Posterior cingulate gyrus (tissue), 11 donors: ENCODE results near the gene TP53I13.

Experiments
- DNase-seq, 10 donors: peaks; one replicate each; pipeline versions ENCODE4 v3.0.0 to v3.0.0-alpha.2; 2020 to 2021; ENCODE audit warnings: mixed read lengths in 3 of 10
- intact Hi-C: fragments of 100-400 bp; cut with DNase I; formaldehyde crosslinking; loops from one replicate; pipeline ENCODE4 v1.15.1; 2023

Gene TP53I13

GRCh38 chr17:29612404-29613280, 44.1 kb downstream of the TP53I13 start:
- intact Hi-C loops = loop anchor here (1.0 kb wide), 2 partner anchors 19 to 32 kb away; partner anchors contain the start of gene ANKRD13B
- DNase-seq = peak in 1 of 10 donors; percentile 87

GRCh38 chr17:29613352-29613837, 44.9 kb downstream of the TP53I13 start:
- peak; percentile 90 to 99 (median 94) for DNase-seq
- intact Hi-C loops = loop anchor here (1.0 kb wide), 2 partner anchors 20 to 33 kb away; partner anchors contain the start of gene ANKRD13B

- intact Hi-C loops = loop anchor here (1.0 kb wide), 2 partner anchors 21 to 34 kb away; partner anchors contain the start of gene ANKRD13B
Observed at GRCh38 chr17:29613856-29614255, 45.4 kb downstream of the TP53I13 start.

GRCh38 chr17:29614349-29615047, 46.0 kb downstream of the TP53I13 start:
- intact Hi-C loops = no loop called here
- DNase-seq = peak in 2 of 10 donors; percentile 37 to 90

More at GRCh38 chr17:29613856-29614255, 45.4 kb downstream of the TP53I13 start:
- DNase-seq = no peak

- DNase-seq = peak in 7 of 10 donors; percentile 40 to 92 (median 63)
- intact Hi-C loops = no loop called here
Observed at GRCh38 chr17:29615048-29615385, 46.5 kb downstream of the TP53I13 start.

- peak; percentile 85 to 99 (median 94) for DNase-seq
Observed at GRCh38 chr17:29615492-29616299, 47.2 kb downstream of the TP53I13 start.

GRCh38 chr17:29616300-29617048, 48.0 kb downstream of the TP53I13 start:
- intact Hi-C loops = no loop called here
- peak in 1 of 10 donors; percentile 85 for DNase-seq

More at GRCh38 chr17:29615492-29616299, 47.2 kb downstream of the TP53I13 start:
- intact Hi-C loops = no loop called here

- peak; percentile 77 to 98 (median 87) for DNase-seq
- intact Hi-C loops = no loop called here
Observed at GRCh38 chr17:29617125-29617480, 48.6 kb downstream of the TP53I13 start.

GRCh38 chr17:29617481-29618271, 49.2 kb downstream of the TP53I13 start:
- intact Hi-C loops = no loop called here
- DNase-seq = peak in 9 of 10 donors; percentile 68 to 97 (median 77)

GRCh38 chr17:29618272-29619065, 50.0 kb downstream of the TP53I13 start:
- peak in 1 of 10 donors; percentile 76 for DNase-seq
- intact Hi-C loops = no loop called here

- intact Hi-C loops = no loop called here
- DNase-seq = peak in 1 of 10 donors; percentile 90
Observed at GRCh38 chr17:29619251-29619650, 50.8 kb downstream of the TP53I13 start.

GRCh38 chr17:29620271-29620670, 51.8 kb downstream of the TP53I13 start:
- DNase-seq = peak in 1 of 10 donors; percentile 69
- intact Hi-C loops = no loop called here

- DNase-seq = peak in 1 of 10 donors; percentile 73
- intact Hi-C loops = no loop called here
Observed at GRCh38 chr17:29620779-29621500, 52.4 kb downstream of the TP53I13 start.

- DNase-seq = peak in 3 of 10 donors; percentile 24 to 86 (median 45)
- intact Hi-C loops = no loop called here
Observed at GRCh38 chr17:29621751-29622194, 53.3 kb downstream of the TP53I13 start.
